ENCODE data around the gene KLHL29. TPM values are rescaled to one million over a fixed set of nuclear protein-coding genes. Genes with fewer than 3 reads are reported as not detected.

The KLHL29 gene
- total RNA-seq, 1 experiment from 2014 or later: 3.4 TPM

GRCh38 chr2:23614701-23615100, 229.7 kb downstream of the KLHL29 start:
- Histone ChIP-seq H3K27me3 (ENCODE audit: insufficient read depth, low read depth) (no peaks in the 10 kb centered on the region), H3K27ac (no peak overlapping the region), H2AFZ (no peak overlapping the region), H3K36me3 (ENCODE audit: low read depth) (no peaks in the 10 kb centered on the region), H4K20me1 (ENCODE audit: insufficient read depth) (no peaks in the 10 kb centered on the region; the same call in 1 of the 2 replicates), H3F3A (ENCODE audit: insufficient read depth, low read depth) (no peaks in the 10 kb centered on the region), H3K4me1 (replicated peaks; ENCODE audit: insufficient read depth) (no peaks in the 10 kb centered on the region), H3K4me3 (no peak overlapping the region), H3K9me2 (ENCODE audit: insufficient read depth) (no peaks in the 10 kb centered on the region), H3K79me2 (ENCODE audit: low read depth) (no peaks in the 10 kb centered on the region), H3K9me3 (ENCODE audit: insufficient read depth, low read depth) (no peaks in the 10 kb centered on the region), H3K4me2 (no peak overlapping the region)
- no TSS peak for BruUV-seq (replicated peaks)
- CTCF ChIA-PET: no interaction called here
- TF ChIP-seq EZH2 (IDR thresholded peaks at IDR 0.05; ENCODE audit: low read depth) (no peak), CTCF (conservative IDR thresholded peaks at IDR 0.05) (no peak)
- DNase-seq: no peak
- intact Hi-C loops (cut with micrococcal nuclease; ENCODE audit: unreplicated experiment): no loop called here
- POLR2A ChIA-PET (ENCODE audit: unreplicated experiment): no interaction called here

- TF ChIP-seq CTCF (conservative IDR thresholded peaks at IDR 0.05): no peak
- TF ChIP-seq EZH2 (IDR thresholded peaks at IDR 0.05; ENCODE audit: low read depth): no peak
- no peaks in the 10 kb centered on the region for H3K9me3 ChIP-seq (ENCODE audit: insufficient read depth, low read depth)
- ChIA-PET POLR2A (ENCODE audit: unreplicated experiment) (no interaction called here), CTCF (no interaction called here)
- H4K20me1 ChIP-seq (ENCODE audit: insufficient read depth): no peaks in the 10 kb centered on the region; the same call in 1 of the 2 replicates
- no peak overlapping the region for H3K4me2 ChIP-seq
- no peaks in the 10 kb centered on the region for H3K27me3 ChIP-seq (ENCODE audit: insufficient read depth, low read depth)
- H3K36me3 ChIP-seq (ENCODE audit: low read depth): no peaks in the 10 kb centered on the region
- no peak for DNase-seq
- intact Hi-C loops (cut with micrococcal nuclease; ENCODE audit: unreplicated experiment): no loop called here
- H3K4me3 ChIP-seq: no peak overlapping the region
- no peaks in the 10 kb centered on the region for H3K9me2 ChIP-seq (ENCODE audit: insufficient read depth)
- no peak overlapping the region for H2AFZ ChIP-seq
- H3K4me1 ChIP-seq (replicated peaks; ENCODE audit: insufficient read depth): no peaks in the 10 kb centered on the region
- H3K27ac ChIP-seq: no peak overlapping the region
- H3F3A ChIP-seq (ENCODE audit: insufficient read depth, low read depth): no peaks in the 10 kb centered on the region
- H3K79me2 ChIP-seq (ENCODE audit: low read depth): no peaks in the 10 kb centered on the region
- BruUV-seq (replicated peaks): no TSS peak
Measured at GRCh38 chr2:23615216-23616020, 230.4 kb downstream of the KLHL29 start.

GRCh38 chr2:23616630-23617029, 231.7 kb downstream of the KLHL29 start:
- no TSS peak for BruUV-seq (replicated peaks)
- DNase-seq: no peak
- Histone ChIP-seq H3K27ac (no peak overlapping the region), H3K4me2 (no peak overlapping the region), H3K36me3 (ENCODE audit: low read depth) (no peaks in the 10 kb centered on the region), H3K9me2 (ENCODE audit: insufficient read depth) (no peaks in the 10 kb centered on the region), H3K4me3 (no peak overlapping the region), H2AFZ (no peak overlapping the region), H3K4me1 (replicated peaks; ENCODE audit: insufficient read depth) (no peaks in the 10 kb centered on the region), H3K79me2 (ENCODE audit: low read depth) (no peaks in the 10 kb centered on the region), H3K9me3 (ENCODE audit: insufficient read depth, low read depth) (no peaks in the 10 kb centered on the region), H3K27me3 (ENCODE audit: insufficient read depth, low read depth) (no peaks in the 10 kb centered on the region), H4K20me1 (ENCODE audit: insufficient read depth) (no peaks in the 10 kb centered on the region; the same call in 1 of the 2 replicates), H3F3A (ENCODE audit: insufficient read depth, low read depth) (no peaks in the 10 kb centered on the region)
- intact Hi-C loops (cut with micrococcal nuclease; ENCODE audit: unreplicated experiment): no loop called here
- CTCF ChIA-PET: no interaction called here
- no peak for TF ChIP-seq CTCF (conservative IDR thresholded peaks at IDR 0.05)
- no peak for TF ChIP-seq EZH2 (IDR thresholded peaks at IDR 0.05; ENCODE audit: low read depth)
- POLR2A ChIA-PET (ENCODE audit: unreplicated experiment): no interaction called here
